Measurements from ENCODE around the gene MOB2.

DNA sequence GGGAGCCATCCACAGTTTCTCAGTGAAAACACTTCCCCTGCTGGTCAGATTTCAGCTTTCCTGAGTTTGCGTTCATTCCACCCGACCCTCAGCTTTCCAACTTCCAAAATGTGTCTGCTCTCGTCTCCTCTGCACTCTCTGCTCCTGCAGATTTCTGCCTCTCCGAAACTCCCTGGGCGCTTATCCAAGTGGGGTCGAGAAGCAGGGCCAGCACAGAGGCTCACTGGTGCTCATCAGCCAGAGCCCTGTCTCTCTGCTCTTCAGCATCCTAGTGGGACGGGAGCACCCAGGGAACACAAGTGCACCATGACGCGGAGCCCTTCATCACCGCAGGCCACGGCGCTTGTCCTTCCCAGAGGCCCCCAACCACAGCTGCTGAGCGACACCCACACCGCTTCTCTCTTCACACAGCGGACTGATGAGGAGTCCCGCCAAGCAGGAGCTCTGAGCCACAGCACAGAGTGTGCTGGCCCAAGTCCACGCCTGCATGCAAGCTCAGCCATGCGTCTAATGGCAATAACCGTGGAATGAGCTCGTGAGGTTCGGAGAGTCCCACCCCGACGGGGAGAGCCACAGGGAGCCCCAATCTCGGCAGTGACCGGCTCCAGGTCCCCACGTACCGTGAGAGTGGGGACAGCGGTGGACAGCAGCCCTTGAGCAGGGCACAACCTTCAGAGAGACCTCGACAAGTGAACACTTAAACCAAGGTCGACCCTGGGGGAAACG is 27.9 kb upstream of the MOB2 start:
- no peak for TF ChIP-seq SP1 (IDR thresholded peaks at IDR 0.05)
- no peak for TF ChIP-seq SUZ12 (IDR thresholded peaks at IDR 0.05)
- TF ChIP-seq CTBP1 (IDR thresholded peaks at IDR 0.05; ENCODE audit: borderline replicate concordance) = no peak
- no peak for TF ChIP-seq ELF4 (IDR thresholded peaks at IDR 0.05)
- no peak for TF ChIP-seq FOXA1 (IDR thresholded peaks at IDR 0.05)

All from HEK293T (cell line).